HCT116 (cell line): ENCODE data around the gene PPP2R5A. TPM values are rescaled to one million over a fixed set of nuclear protein-coding genes. Genes with fewer than 3 reads are reported as not detected.

Experiments
- ATAC-seq: fragments of 200-7000 bp; cut with Tn5 transposase; 2 replicates; pipeline ENCODE4 v1.9.1; 2020; ENCODE audit warnings: mild to moderate bottlenecking, moderate library complexity
- BruUV-seq: library from RNA; stranded (reverse); fragments of 400-500 nt; replicated peaks from 2 replicates; lab custom pipeline; 2021; lab: Mats Ljungman, UMichigan
- CTCF ChIA-PET: fragments of 300-600 bp; sonication (Branson Sonifier 250); formaldehyde crosslinking; loops from one replicate; lab custom pipeline; 2021; ENCODE audit warnings: antibody characterized with exemption; lab: Charles Lee
- POLR2A ChIA-PET: fragments of 300-600, 350-600 bp; sonication (Branson Sonifier 250); formaldehyde crosslinking; loops from one replicate; lab custom pipeline; 2021; ENCODE audit warnings: antibody characterized with exemption; lab: Charles Lee
- RAD21 ChIA-PET, 2 experiments: fragments of 300-600 bp; sonication (Branson Sonifier 250); formaldehyde crosslinking; loops; one replicate each; lab custom pipeline; 2023; ENCODE audit warnings: low total read pairs in 2 of 2; ENCODE audit not compliant: uncharacterized antibody in 2 of 2, unreplicated experiment in 2 of 2, low non-redundant PET in 1 of 2; lab: Charles Lee
- DNase-seq: peaks from one replicate; pipeline ENCODE4 v3.0.0-alpha.2; 2010; ENCODE audit warnings: low read depth, low spot score
- H2AFZ ChIP-seq: fragments of 200-600 bp; shearing (Covaris generic), sonication (generic); 2 replicates; pipeline ENCODE4 v1.6.1; 2017; ENCODE audit warnings: low read depth, mixed run types, mixed read lengths, antibody characterized with exemption, low read length; ENCODE audit not compliant: poor library complexity, severe bottlenecking
- H3K27ac ChIP-seq: 2 replicates; pipeline ENCODE4 v1.5.1; 2012; ENCODE audit warnings: low read depth, low read length
- H3K27me3 ChIP-seq: fragments of 200-600 bp; sonication (generic); 2 replicates; pipeline ENCODE4 v1.6.1; 2016; ENCODE audit warnings: mixed run types, low read length, mixed read lengths; ENCODE audit not compliant: insufficient read depth
- H3K36me3 ChIP-seq, 2 experiments: fragments of 200-500 bp in 1 of 2; fragments of 200-600 bp in 1 of 2; sonication (Bioruptor generic) in 1 of 2; sonication (generic) in 1 of 2; 2 replicates each; pipeline versions ENCODE4 v1.5.1 to v1.6.1; 2014 to 2016; ENCODE audit warnings: low read length in 2 of 2, inconsistent platforms in 1 of 2, mixed read lengths in 1 of 2, mixed run types in 1 of 2; ENCODE audit not compliant: insufficient read depth in 2 of 2, control insufficient read depth in 1 of 2
- H3K4me1 ChIP-seq, 2 experiments: fragments of 200-600 bp in 1 of 2; sonication (generic) in 1 of 2; 2 replicates each; pipeline versions ENCODE4 v1.5.1 to v1.6.1; 2012 to 2017; ENCODE audit warnings: low read length in 2 of 2, inconsistent platforms in 1 of 2, mild to moderate bottlenecking in 1 of 2, mixed read lengths in 1 of 2, mixed run types in 1 of 2, moderate library complexity in 1 of 2; ENCODE audit not compliant: insufficient read depth in 2 of 2, control insufficient read depth in 1 of 2
- H3K4me2 ChIP-seq: fragments of 200-600 bp; sonication (generic); 2 replicates; pipeline ENCODE4 v1.6.1; 2017; ENCODE audit warnings: mixed run types, low read length, mixed read lengths
- H3K4me3 ChIP-seq, 2 experiments: fragments of 200-600 bp in 1 of 2; sonication (generic) in 1 of 2; replicated peaks in 1 of 2; 2 replicates each; pipeline ENCODE4 v1.5.1; 2011 to 2016; ENCODE audit warnings: low read length in 2 of 2, control low read depth in 1 of 2, low read depth in 1 of 2, mild to moderate bottlenecking in 1 of 2, mixed read lengths in 1 of 2, mixed run types in 1 of 2
- H3K79me2 ChIP-seq: fragments of 200-600 bp; sonication (generic); 2 replicates; pipeline ENCODE4 v1.6.1; 2017; ENCODE audit warnings: mild to moderate bottlenecking, mixed run types, low read length, moderate library complexity, mixed read lengths; ENCODE audit not compliant: insufficient read depth
- H3K9ac ChIP-seq: fragments of 200-600 bp; sonication (generic); 2 replicates; pipeline ENCODE4 v1.6.1; 2016; ENCODE audit warnings: low read length, mixed read lengths
- H3K9me2 ChIP-seq: fragments of 200-600 bp; sonication (generic), shearing (Covaris generic); 2 replicates; pipeline ENCODE4 v1.6.1; 2017; ENCODE audit warnings: mixed run types, mild to moderate bottlenecking, moderate library complexity; ENCODE audit not compliant: insufficient read depth
- H3K9me3 ChIP-seq, 2 experiments: fragments of 200-500 bp in 1 of 2; fragments of 200-600 bp in 1 of 2; sonication (Bioruptor generic) in 1 of 2; sonication (generic) in 1 of 2; 2 replicates each; pipeline ENCODE4 v1.6.1; 2014 to 2017; ENCODE audit warnings: low read length in 2 of 2, mixed read lengths in 2 of 2, inconsistent platforms in 1 of 2, low read depth in 1 of 2, mild to moderate bottlenecking in 1 of 2, mixed run types in 1 of 2, moderate library complexity in 1 of 2; ENCODE audit not compliant: control insufficient read depth in 1 of 2, insufficient read depth in 1 of 2
- H4K20me1 ChIP-seq: fragments of 200-600 bp; sonication (generic), shearing (Covaris generic); 2 replicates; pipeline ENCODE4 v1.6.1; 2017; ENCODE audit warnings: mixed run types, mild to moderate bottlenecking, moderate library complexity; ENCODE audit not compliant: insufficient read depth
- ATF3 ChIP-seq: IDR thresholded peaks from 2 replicates; pipeline ENCODE4 v1.6.1; 2012
- CTCF ChIP-seq, 3 experiments: fragments of 200-600 bp in 1 of 3; sonication (generic) in 1 of 3; IDR thresholded peaks in 2 of 3; conservative IDR thresholded peaks in 1 of 3; 2 replicates each; pipeline ENCODE4 v1.5.1; 2012 to 2017; ENCODE audit warnings: low read depth in 2 of 3, low read length in 2 of 3, antibody characterized with exemption in 1 of 3, borderline replicate concordance in 1 of 3, control low read depth in 1 of 3, mild to moderate bottlenecking in 1 of 3, mixed read lengths in 1 of 3, mixed run types in 1 of 3, moderate library complexity in 1 of 3; ENCODE audit not compliant: insufficient read depth in 1 of 3
- EGR1 ChIP-seq: IDR thresholded peaks from 2 replicates; pipeline ENCODE4 v1.6.1; 2012; ENCODE audit warnings: low read depth
- ELF1 ChIP-seq: IDR thresholded peaks from 2 replicates; pipeline ENCODE4 v1.6.1; 2012; ENCODE audit warnings: low read depth, borderline replicate concordance
- EZH2 ChIP-seq: fragments of 200-600 bp; sonication (generic); IDR thresholded peaks from 2 replicates; pipeline ENCODE4 v1.6.1; 2017; ENCODE audit warnings: antibody characterized with exemption, mixed run types
- EZH2phosphoT487 ChIP-seq: fragments of 200-600 bp; IDR thresholded peaks from 2 replicates; pipeline ENCODE4 v1.6.1; 2018; ENCODE audit warnings: antibody characterized with exemption, borderline replicate concordance
- JUND ChIP-seq: IDR thresholded peaks from 2 replicates; pipeline ENCODE4 v1.6.1; 2012
- MAX ChIP-seq: IDR thresholded peaks from 2 replicates; pipeline ENCODE4 v1.6.1; 2012
- POLR2AphosphoS5 ChIP-seq: IDR thresholded peaks from 2 replicates; pipeline ENCODE4 v1.6.1; 2011; ENCODE audit warnings: mild to moderate bottlenecking, low read depth, low read length, moderate library complexity
- RAD21 ChIP-seq: IDR thresholded peaks from 2 replicates; pipeline ENCODE4 v1.6.1; 2012; ENCODE audit warnings: low read depth, mild to moderate bottlenecking
- REST ChIP-seq: IDR thresholded peaks from 2 replicates; pipeline ENCODE4 v1.6.1; 2012; ENCODE audit warnings: low read depth
- SP1 ChIP-seq: IDR thresholded peaks from 2 replicates; pipeline ENCODE4 v1.6.1; 2012; ENCODE audit warnings: low read depth
- SRF ChIP-seq: IDR thresholded peaks from 2 replicates; pipeline ENCODE4 v1.6.1; 2012; ENCODE audit warnings: low read depth
- YY1 ChIP-seq: IDR thresholded peaks from 2 replicates; pipeline ENCODE4 v1.6.1; 2011; ENCODE audit warnings: low read length, low read depth, moderate library complexity, mild to moderate bottlenecking; ENCODE audit not compliant: insufficient replicate concordance; ENCODE audit errors: extremely low read depth
- ZBTB33 ChIP-seq: IDR thresholded peaks from 2 replicates; pipeline ENCODE4 v1.6.1; 2011; ENCODE audit warnings: mild to moderate bottlenecking, low read length, moderate library complexity; ENCODE audit not compliant: insufficient replicate concordance; ENCODE audit errors: extremely low read depth
- ZFX ChIP-seq: fragments of 450-650 bp; IDR thresholded peaks from 2 replicates; pipeline ENCODE4 v1.6.1; 2017
- intact Hi-C: fragments of 100-400 bp; cut with micrococcal nuclease; formaldehyde crosslinking; loops from 2 replicates; pipeline ENCODE4 v1.10.0; 2022
- total RNA-seq: library from RNA; stranded (reverse); gene quantifications from one replicate; pipeline ENCODE4 v1.2.1, GENCODE V29; 2021; ENCODE audit not compliant: unreplicated experiment

The PPP2R5A gene
- total RNA-seq, 1 experiment from 2014 or later = 33.1 TPM

GRCh38 chr1:212355230-212355969, 70.2 kb downstream of the PPP2R5A start:
- no peak for DNase-seq
- Histone ChIP-seq H3K36me3 (peaks cover 21 to 25% of the 10 kb centered on the region in 2 experiments), H3K27me3 (no peaks in the 10 kb centered on the region), H3K9me2 (no peaks in the 10 kb centered on the region), H3K27ac (no peak overlapping the region), H3K4me1 (no peaks in the 10 kb centered on the region), H3K4me2 (no peak overlapping the region), H4K20me1 (no peaks in the 10 kb centered on the region)
- RAD21 ChIA-PET = no interaction called here
- BruUV-seq = no TSS peak
- TF ChIP-seq RAD21 (no peak), REST (no peak), MAX (no peak), ZBTB33 (no peak), YY1 (no peak), POLR2AphosphoS5 (no peak), EZH2phosphoT487 (no peak), CTCF (IDR thresholded peaks at IDR 0.05 in 2 of 3, conservative IDR thresholded peaks at IDR 0.05 in 1 of 3; ENCODE audit: borderline replicate concordance in 1 of 3, insufficient read depth in 1 of 3, low read depth in 2 of 3, low read length in 2 of 3) (no peak), EGR1 (no peak), SRF (no peak), ELF1 (no peak), SP1 (no peak), JUND (no peak), EZH2 (no peak), ATF3 (no peak), ZFX (no peak)
- TF ChIP-seq, all 23 proteins: peak for 0
- Histone ChIP-seq H3K79me2 (no peaks in the 10 kb centered on the region), H2AFZ (no peak overlapping the region), H3K9ac (no peak overlapping the region), H3K9me3 (no peaks in the 10 kb centered on the region), H3K4me3 (no peak overlapping the region)
- no peak for ATAC-seq
- POLR2A ChIA-PET = no interaction called here
- CTCF ChIA-PET = interaction anchor here (1.2 to 1.6 kb wide), 2 partner anchors 12 to 343 kb away, joined by 3 to 5 read pairs; no protein-coding TSS in a partner anchor
- intact Hi-C loops = no loop called here
